ENCODE results near the gene SOCS3. TPM values are rescaled to one million over a fixed set of nuclear protein-coding genes. Genes with fewer than 3 reads are reported as not detected.
A peak's percentile ranks its signal among the peaks of the same experiment; 100 is the strongest.

The SOCS3 gene
- total RNA-seq, 1 donor from 2014 or later, result 5.4 TPM

GRCh38 chr17:78362232-78362631, 2.4 kb upstream of the SOCS3 start:
- H3K27ac Mint-ChIP-seq, result no peak overlapping the region
- H3K27me3 Mint-ChIP-seq, result peaks cover 19% of the 10 kb centered on the region
- H3K4me1 Mint-ChIP-seq (ENCODE audit: low read depth), result peaks cover 31% of the 10 kb centered on the region
- H3K36me3 Mint-ChIP-seq (ENCODE audit: insufficient read depth), result peaks cover 1% of the 10 kb centered on the region
- TF ChIP-seq, protein P1, sequence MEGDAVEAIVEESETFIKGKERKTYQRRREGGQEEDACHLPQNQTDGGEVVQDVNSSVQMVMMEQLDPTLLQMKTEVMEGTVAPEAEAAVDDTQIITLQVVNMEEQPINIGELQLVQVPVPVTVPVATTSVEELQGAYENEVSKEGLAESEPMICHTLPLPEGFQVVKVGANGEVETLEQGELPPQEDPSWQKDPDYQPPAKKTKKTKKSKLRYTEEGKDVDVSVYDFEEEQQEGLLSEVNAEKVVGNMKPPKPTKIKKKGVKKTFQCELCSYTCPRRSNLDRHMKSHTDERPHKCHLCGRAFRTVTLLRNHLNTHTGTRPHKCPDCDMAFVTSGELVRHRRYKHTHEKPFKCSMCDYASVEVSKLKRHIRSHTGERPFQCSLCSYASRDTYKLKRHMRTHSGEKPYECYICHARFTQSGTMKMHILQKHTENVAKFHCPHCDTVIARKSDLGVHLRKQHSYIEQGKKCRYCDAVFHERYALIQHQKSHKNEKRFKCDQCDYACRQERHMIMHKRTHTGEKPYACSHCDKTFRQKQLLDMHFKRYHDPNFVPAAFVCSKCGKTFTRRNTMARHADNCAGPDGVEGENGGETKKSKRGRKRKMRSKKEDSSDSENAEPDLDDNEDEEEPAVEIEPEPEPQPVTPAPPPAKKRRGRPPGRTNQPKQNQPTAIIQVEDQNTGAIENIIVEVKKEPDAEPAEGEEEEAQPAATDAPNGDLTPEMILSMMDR (IDR thresholded peaks at IDR 0.05; ENCODE audit: unreplicated experiment), result no peak
- no peak for DNase-seq (ENCODE audit: low spot score, unreplicated experiment)
- no peak overlapping the region for H3K4me3 Mint-ChIP-seq (ENCODE audit: low read depth)
- no peaks in the 10 kb centered on the region for H3K9me3 Mint-ChIP-seq (ENCODE audit: low read depth)

- Mint-ChIP-seq H3K4me1 (ENCODE audit: low read depth) (peaks cover 28% of the 10 kb centered on the region), H3K27me3 (peaks cover 23% of the 10 kb centered on the region), H3K9me3 (ENCODE audit: low read depth) (no peaks in the 10 kb centered on the region), H3K27ac (peak overlapping the region; percentile 93), H3K36me3 (ENCODE audit: insufficient read depth) (peaks cover 3% of the 10 kb centered on the region), H3K4me3 (ENCODE audit: low read depth) (peak overlapping the region; percentile 73)
- TF ChIP-seq, protein P1 (IDR thresholded peaks at IDR 0.05; ENCODE audit: unreplicated experiment), result no peak
- DNase-seq (ENCODE audit: low spot score, unreplicated experiment), result no peak
Measured at GRCh38 chr17:78361225-78361701, 1.4 kb upstream of the SOCS3 start.

- peaks cover 25% of the 10 kb centered on the region for H3K4me1 Mint-ChIP-seq (ENCODE audit: low read depth)
- TF ChIP-seq, protein P1 (IDR thresholded peaks at IDR 0.05; ENCODE audit: unreplicated experiment), result peak; percentile 94
- H3K9me3 Mint-ChIP-seq (ENCODE audit: low read depth), result no peaks in the 10 kb centered on the region
Measured at GRCh38 chr17:78360371-78361224, 721 bp upstream of the SOCS3 start.

GRCh38 chr17:78359321-78359996, 418 bp downstream of the SOCS3 start:
- Mint-ChIP-seq H3K27ac (peak overlapping the region; percentile 79), H3K4me3 (ENCODE audit: low read depth) (peak overlapping the region; percentile 79), H3K4me1 (ENCODE audit: low read depth) (peaks cover 16% of the 10 kb centered on the region), H3K9me3 (ENCODE audit: low read depth) (no peaks in the 10 kb centered on the region), H3K27me3 (peaks cover 34% of the 10 kb centered on the region), H3K36me3 (ENCODE audit: insufficient read depth) (peaks cover 4% of the 10 kb centered on the region)
- DNase-seq (ENCODE audit: low spot score, unreplicated experiment), result peak; percentile 43
- TF ChIP-seq, protein P1 (IDR thresholded peaks at IDR 0.05; ENCODE audit: unreplicated experiment), result no peak

More at GRCh38 chr17:78360371-78361224, 721 bp upstream of the SOCS3 start:
- Mint-ChIP-seq H3K36me3 (ENCODE audit: insufficient read depth) (peaks cover 4% of the 10 kb centered on the region), H3K27ac (peak overlapping the region; percentile 93), H3K4me3 (ENCODE audit: low read depth) (peak overlapping the region; percentile 73), H3K27me3 (peaks cover 28% of the 10 kb centered on the region)
- DNase-seq (ENCODE audit: low spot score, unreplicated experiment), result peak; percentile 97
